ENCODE results near the gene ATPAF2. TPM values are rescaled to one million over a fixed set of nuclear protein-coding genes. Genes with fewer than 3 reads are reported as not detected.

Gene ATPAF2
- total RNA-seq, 4 donors from 2014 or later, result 28.1 to 40.1 (median 36.7) TPM

DNA sequence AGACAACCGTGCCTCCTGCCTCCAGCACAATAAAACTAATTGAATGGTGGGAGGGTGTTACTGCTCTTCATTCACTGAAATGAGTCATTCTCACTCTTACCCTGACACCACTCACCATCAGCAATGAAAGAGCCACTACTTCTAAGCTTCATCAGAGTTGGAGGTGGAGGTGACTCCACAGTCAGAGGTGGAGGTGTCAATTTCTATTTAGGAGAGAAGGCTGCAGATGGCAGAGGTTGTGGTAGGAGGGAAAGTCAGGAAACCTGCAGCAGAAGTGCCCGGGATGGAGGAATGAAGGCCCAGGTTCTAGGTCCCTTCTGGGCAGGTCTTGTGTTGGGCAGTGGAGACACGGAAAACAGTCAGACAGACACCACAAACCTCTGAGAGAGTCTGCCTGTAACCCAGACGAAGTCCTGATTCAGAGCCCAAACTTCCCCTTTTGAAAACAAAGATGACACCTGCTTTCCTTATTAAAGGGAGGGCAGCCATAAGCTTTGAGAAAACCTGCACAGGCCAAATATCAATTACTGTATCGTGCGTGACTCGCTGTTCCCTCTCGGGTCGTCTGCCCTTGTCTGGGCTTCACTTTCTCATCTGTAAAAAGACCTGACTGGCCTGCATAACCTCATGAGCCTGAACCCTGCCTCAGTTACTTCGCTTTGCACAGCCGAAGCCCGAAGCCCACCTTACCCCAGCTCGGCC is 668 bp downstream of the ATPAF2 start:
- DNase-seq, result no peak
- intact Hi-C loops (cut with DNase I), result loop anchor here (10.0 kb wide), 3 partner anchors 63 to 183 kb away; partner anchors contain the start of genes DRC3 and TOM1L2

DNA sequence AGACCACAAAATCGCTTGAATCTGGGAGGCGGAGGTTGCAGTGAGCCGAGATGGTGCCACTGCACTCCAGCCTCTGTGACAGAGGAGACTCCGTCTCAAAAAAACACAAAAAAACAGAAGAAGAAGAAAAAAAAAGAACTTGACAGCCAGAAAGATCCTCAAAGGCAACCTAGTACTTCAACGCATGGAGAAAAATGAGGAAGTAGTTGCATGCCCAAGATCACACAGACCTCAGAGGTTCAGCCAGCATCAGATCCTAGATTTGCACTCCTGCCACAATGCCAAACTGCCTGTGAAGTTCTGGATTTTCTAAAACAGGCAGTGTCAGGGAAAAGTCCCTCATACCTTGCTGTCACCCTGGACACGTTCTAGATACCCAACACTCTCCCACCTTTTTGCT is 1.5 kb downstream of the ATPAF2 start:
- no peak for TF ChIP-seq POLR2A (IDR thresholded peaks at IDR 0.05)
- TF ChIP-seq, protein P1, sequence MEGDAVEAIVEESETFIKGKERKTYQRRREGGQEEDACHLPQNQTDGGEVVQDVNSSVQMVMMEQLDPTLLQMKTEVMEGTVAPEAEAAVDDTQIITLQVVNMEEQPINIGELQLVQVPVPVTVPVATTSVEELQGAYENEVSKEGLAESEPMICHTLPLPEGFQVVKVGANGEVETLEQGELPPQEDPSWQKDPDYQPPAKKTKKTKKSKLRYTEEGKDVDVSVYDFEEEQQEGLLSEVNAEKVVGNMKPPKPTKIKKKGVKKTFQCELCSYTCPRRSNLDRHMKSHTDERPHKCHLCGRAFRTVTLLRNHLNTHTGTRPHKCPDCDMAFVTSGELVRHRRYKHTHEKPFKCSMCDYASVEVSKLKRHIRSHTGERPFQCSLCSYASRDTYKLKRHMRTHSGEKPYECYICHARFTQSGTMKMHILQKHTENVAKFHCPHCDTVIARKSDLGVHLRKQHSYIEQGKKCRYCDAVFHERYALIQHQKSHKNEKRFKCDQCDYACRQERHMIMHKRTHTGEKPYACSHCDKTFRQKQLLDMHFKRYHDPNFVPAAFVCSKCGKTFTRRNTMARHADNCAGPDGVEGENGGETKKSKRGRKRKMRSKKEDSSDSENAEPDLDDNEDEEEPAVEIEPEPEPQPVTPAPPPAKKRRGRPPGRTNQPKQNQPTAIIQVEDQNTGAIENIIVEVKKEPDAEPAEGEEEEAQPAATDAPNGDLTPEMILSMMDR (IDR thresholded peaks at IDR 0.05), result no peak
- H3K4me1 ChIP-seq, result peaks cover 26 to 29% of the 10 kb centered on the region in 2 donors
- no peak overlapping the region for H3K27ac ChIP-seq
- no peaks in the 10 kb centered on the region for H3K36me3 ChIP-seq
- DNase-seq, result no peak
- intact Hi-C loops (cut with DNase I), result loop anchor here (10.0 kb wide), 3 partner anchors 63 to 183 kb away; partner anchors contain the start of genes DRC3 and TOM1L2
- no peaks in the 10 kb centered on the region for H3K9me3 ChIP-seq
- H3K27me3 ChIP-seq, result no peaks in the 10 kb centered on the region
- no peak overlapping the region for H3K4me3 ChIP-seq (replicated peaks in 1 of 3)
- WGBS, 2 donors, result 71 to 82% methylated on average over 6 of the region's 6 CpGs

More for the DNA sequence above, 668 bp downstream of the ATPAF2 start:
- H3K4me3 ChIP-seq (replicated peaks in 1 of 3), result peak overlapping the region; percentile 41 to 88 (median 69)
- no peaks in the 10 kb centered on the region for H3K9me3 ChIP-seq
- peak overlapping the region in 2 of 3 donors; percentile 43 to 71 for H3K27ac ChIP-seq
- WGBS, 2 donors, result 5 to 8% methylated on average over 13 of the region's 13 CpGs
- no peaks in the 10 kb centered on the region for H3K27me3 ChIP-seq
- H3K4me1 ChIP-seq, result peaks cover 26 to 32% of the 10 kb centered on the region in 2 donors
- TF ChIP-seq, protein P1 (IDR thresholded peaks at IDR 0.05), result no peak
- no peak for TF ChIP-seq POLR2A (IDR thresholded peaks at IDR 0.05)
- H3K36me3 ChIP-seq, result no peaks in the 10 kb centered on the region

DNA sequence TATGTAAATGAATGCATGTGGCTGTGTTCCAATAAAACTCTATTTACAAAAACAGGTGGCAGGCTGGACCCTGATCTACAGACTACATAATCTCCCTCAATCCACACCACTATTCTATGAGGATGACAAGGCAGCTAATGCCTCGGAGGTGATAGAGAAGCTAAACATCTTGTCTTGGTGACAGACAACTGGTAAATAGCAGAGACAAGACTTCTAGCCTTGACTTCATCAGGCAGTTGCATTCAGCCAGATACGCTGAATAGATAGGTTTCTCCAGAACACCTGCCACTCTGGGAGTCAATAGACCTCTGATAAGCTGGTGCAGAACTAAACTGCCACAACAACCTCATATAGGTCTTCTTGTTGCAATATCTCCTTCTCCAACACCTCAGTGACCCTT is 3.3 kb downstream of the ATPAF2 start:
- Histone ChIP-seq H3K27ac (no peak overlapping the region), H3K27me3 (no peaks in the 10 kb centered on the region), H3K36me3 (no peaks in the 10 kb centered on the region), H3K4me1 (peaks cover 17 to 19% of the 10 kb centered on the region in 2 donors), H3K4me3 (replicated peaks in 1 of 3) (no peak overlapping the region), H3K9me3 (no peaks in the 10 kb centered on the region)
- no peak for DNase-seq
- WGBS, 2 donors, result 64 to 67% methylated on average over 2 of the region's 2 CpGs
- TF ChIP-seq POLR2A (IDR thresholded peaks at IDR 0.05), result no peak
- TF ChIP-seq, protein P1 (IDR thresholded peaks at IDR 0.05), result no peak
- intact Hi-C loops (cut with DNase I), result loop anchor here (10.0 kb wide), 3 partner anchors 61 to 181 kb away; partner anchors contain the start of genes DRC3 and TOM1L2

DNA sequence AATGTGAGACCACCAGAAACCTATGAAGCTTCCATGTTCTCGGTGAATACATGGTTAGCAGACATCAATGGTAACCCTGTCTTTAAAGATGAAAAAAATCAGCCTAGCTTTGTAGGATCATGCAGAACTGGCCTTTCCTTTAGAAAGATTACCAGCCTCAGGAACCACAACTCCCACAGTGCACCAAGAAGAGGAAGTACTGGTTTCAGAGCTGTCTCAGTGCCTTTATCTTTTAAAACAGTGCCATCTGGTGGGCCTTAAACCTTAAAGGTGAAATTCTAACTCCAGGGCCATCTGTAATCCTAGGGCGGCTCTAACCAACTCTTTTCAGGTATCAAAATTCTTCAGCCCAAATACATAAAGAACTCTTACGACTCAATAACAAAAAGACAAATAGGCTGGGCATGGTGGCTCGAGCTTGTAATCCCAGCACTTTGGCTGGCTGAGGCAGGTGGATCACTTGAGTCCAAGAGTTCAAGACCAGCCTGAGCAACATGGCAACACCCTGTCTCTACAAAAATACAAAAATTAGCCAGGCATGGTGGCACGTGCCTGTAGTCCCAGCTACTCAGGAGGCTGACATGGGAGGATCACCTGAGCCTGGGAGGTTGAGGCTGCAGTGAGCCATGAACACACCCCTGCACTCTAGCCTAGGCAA is 5.4 kb downstream of the ATPAF2 start:
- H3K9me3 ChIP-seq, result no peaks in the 10 kb centered on the region
- no peaks in the 10 kb centered on the region for H3K27me3 ChIP-seq
- intact Hi-C loops (cut with DNase I), result loop anchor here (5.0 to 10.0 kb wide), 4 partner anchors 59 to 351 kb away; partner anchors contain the start of genes DRC3, RAI1 and TOM1L2
- H3K36me3 ChIP-seq, result no peaks in the 10 kb centered on the region
- no peak overlapping the region for H3K4me3 ChIP-seq (replicated peaks in 1 of 3)
- peak; percentile 46 to 56 for DNase-seq
- TF ChIP-seq, protein P1 (IDR thresholded peaks at IDR 0.05), result peak in 4 of 6 experiments; percentile 59 to 76 (median 68)
- no peak for TF ChIP-seq POLR2A (IDR thresholded peaks at IDR 0.05)
- 27 to 30% methylated on average over 5 of the region's 5 CpGs for WGBS, 2 donors
- H3K27ac ChIP-seq, result no peak overlapping the region
- H3K4me1 ChIP-seq, result peaks cover 9 to 11% of the 10 kb centered on the region in 2 donors
